Measurements from ENCODE around the gene LIN7B. TPM values are rescaled to one million over a fixed set of nuclear protein-coding genes. Genes with fewer than 3 reads are reported as not detected.

Gene LIN7B
- total and polyA plus RNA-seq, 2 of the 13 experiments (the other 11 are each of a cell fraction or from before 2014, with no cell fraction given), result 5.3 to 7.6 TPM

GRCh38 chr19:49085868-49086232 is 28.3 kb upstream of the LIN7B start (continued):
- TF ChIP-seq ZNF574 (CRISPR knock-in tag; IDR thresholded peaks at IDR 0.05) (no peak), ZFP82 (CRISPR knock-in tag; IDR thresholded peaks at IDR 0.05; ENCODE audit: borderline replicate concordance) (no peak), BRCA1 (CRISPR knock-in tag; IDR thresholded peaks at IDR 0.05) (no peak), LCORL (IDR thresholded peaks at IDR 0.05) (no peak), LCORL (CRISPR knock-in tag; IDR thresholded peaks at IDR 0.05) (0 out of 2 replicates have a peak, but pooled peaks have one; percentile 7), REL (CRISPR knock-in tag; conservative IDR thresholded peaks at IDR 0.05) (0 out of 2 replicates have a peak, but pooled peaks have one; percentile 35), ZNF354B (CRISPR knock-in tag; IDR thresholded peaks at IDR 0.05) (no peak), SIN3A (IDR thresholded peaks at IDR 0.05; ENCODE audit: borderline replicate concordance, low read depth, low read length) (0 out of 2 replicates have a peak, but pooled peaks have one; percentile 8), ZNF260 (CRISPR knock-in tag; IDR thresholded peaks at IDR 0.05; ENCODE audit: borderline replicate concordance, low read depth) (no peak), CCDC6 (CRISPR knock-in tag; IDR thresholded peaks at IDR 0.05) (no peak), THAP7 (CRISPR knock-in tag; IDR thresholded peaks at IDR 0.05) (no peak), HNRNPH1 (optimal IDR thresholded peaks at IDR 0.05; ENCODE audit: low read depth, low read length) (no peak), MEIS2 (CRISPR knock-in tag; IDR thresholded peaks at IDR 0.05) (no peak), ZNF816 (CRISPR knock-in tag; IDR thresholded peaks at IDR 0.05; ENCODE audit: borderline replicate concordance) (no peak), ZNF318 (CRISPR knock-in tag; IDR thresholded peaks at IDR 0.05) (no peak), SMAD9 (CRISPR knock-in tag; IDR thresholded peaks at IDR 0.05) (no peak), TEAD2 (CRISPR knock-in tag; IDR thresholded peaks at IDR 0.05) (no peak), TCF12 (IDR thresholded peaks at IDR 0.05) (no peak), TCF12 (CRISPR knock-in tag; IDR thresholded peaks at IDR 0.05) (no peak), BATF2 (CRISPR knock-in tag; IDR thresholded peaks at IDR 0.05) (0 out of 2 replicates have a peak, but pooled peaks have one; percentile 5)

All from HepG2 (cell line).